BJ (cell line): ENCODE data around the gene RPL29. TPM values are rescaled to one million over a fixed set of nuclear protein-coding genes. Genes with fewer than 3 reads are reported as not detected.

ENCODE experiments used
- CTCF ChIA-PET: fragments of 350-600 bp; formaldehyde crosslinking; extraction: SDS; loops from one replicate; lab custom pipeline; 2021; ENCODE audit warnings: antibody characterized with exemption, inconsistent platforms; lab: Yijun Ruan, JAX
- POLR2A ChIA-PET: fragments of 300-600 bp; sonication (Branson Sonifier 250); formaldehyde crosslinking; extraction: SDS; loops from one replicate; lab custom pipeline; 2021; ENCODE audit warnings: antibody characterized with exemption; lab: Charles Lee
- DNase-seq: peaks from one replicate; pipeline ENCODE4 v3.0.0-alpha.2; 2011; ENCODE audit warnings: low read depth
- H3K27me3 ChIP-seq: 2 replicates; pipeline ENCODE4 v1.6.0; 2011; ENCODE audit warnings: low read length; ENCODE audit not compliant: control insufficient read depth, insufficient read depth
- H3K36me3 ChIP-seq: 2 replicates; pipeline ENCODE4 v1.5.1; 2011; ENCODE audit warnings: low read length; ENCODE audit not compliant: control insufficient read depth, insufficient read depth
- H3K4me3 ChIP-seq: 2 replicates; pipeline ENCODE4 v1.5.1; 2011; ENCODE audit warnings: low read depth, mild to moderate bottlenecking, control low read depth, low read length
- CTCF ChIP-seq: IDR thresholded peaks from 2 replicates; pipeline ENCODE4 v1.5.1; 2011; ENCODE audit warnings: low read depth, mild to moderate bottlenecking, control low read depth, inconsistent platforms, low read length, moderate library complexity; ENCODE audit not compliant: insufficient read depth
- polyA plus RNA-seq: library from polyadenylated mRNA; depleted of rRNA; stranded (reverse); fragments of >200 nt; gene quantifications from 2 replicates; pipeline ENCODE4 v1.2.3, GENCODE V29; 2011

Gene RPL29
- polyA plus RNA-seq, 1 experiment = 2,324 TPM

GRCh38 chr3:51984269-51984647 is 11.4 kb downstream of the RPL29 start:
- Histone ChIP-seq H3K4me3 (no peak overlapping the region), H3K36me3 (peaks cover 3% of the 10 kb centered on the region; the same call in 1 of the 2 replicates), H3K27me3 (no peaks in the 10 kb centered on the region)
- POLR2A ChIA-PET = no interaction called here
- TF ChIP-seq CTCF = no peak
- CTCF ChIA-PET = interaction anchor here (1.2 to 4.5 kb wide), 4 partner anchors 10 to 42 kb away, joined by 4 to 42 read pairs (median 14); partner anchors contain the start of genes ABHD14A, ABHD14B, PARP3 and RRP9
- no peak for DNase-seq

DNA sequence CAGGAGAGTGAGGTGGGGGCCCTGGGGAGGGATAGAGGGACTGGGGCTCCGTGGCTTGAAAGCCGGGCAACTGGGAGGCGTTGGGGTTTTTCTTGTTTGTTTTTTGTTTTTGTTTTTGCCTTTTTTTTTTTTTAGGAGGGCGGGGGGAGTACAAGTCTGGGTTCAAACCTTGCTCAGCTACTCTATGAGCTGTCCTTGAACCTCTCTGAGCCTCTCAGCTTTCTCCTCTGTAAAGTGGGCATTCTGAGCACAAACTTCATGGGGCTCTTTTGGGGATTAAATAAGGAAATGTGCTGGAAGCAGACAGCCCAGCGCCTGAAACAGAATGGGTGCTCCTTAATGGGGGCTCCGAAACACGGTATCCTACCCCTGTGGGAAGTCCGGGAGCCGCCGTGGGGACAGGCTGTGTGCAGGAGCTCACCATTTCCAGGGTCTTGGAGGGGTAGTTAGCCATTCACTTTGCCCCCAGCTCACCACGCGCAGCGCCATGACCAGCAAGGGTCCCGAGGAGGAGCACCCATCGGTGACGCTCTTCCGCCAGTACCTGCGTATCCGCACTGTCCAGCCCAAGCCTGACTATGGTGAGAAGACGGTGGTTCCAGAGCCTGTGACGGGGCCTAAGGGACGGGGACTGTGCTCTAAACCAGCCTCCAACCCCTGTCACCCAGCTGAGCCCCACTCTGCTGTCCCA is 12.0 kb downstream of the RPL29 start:
- ChIA-PET CTCF (interaction anchor here (0.9 to 4.5 kb wide), 8 partner anchors 8 to 41 kb away, joined by 4 to 42 read pairs (median 8); partner anchors contain the start of genes ABHD14A, ABHD14B, PARP3 and RPL29), POLR2A (no interaction called here)
- DNase-seq = no peak
- peaks cover 3% of the 10 kb centered on the region; the same call in 1 of the 2 replicates for H3K36me3 ChIP-seq
- TF ChIP-seq CTCF = no peak
- no peaks in the 10 kb centered on the region for H3K27me3 ChIP-seq
- peak overlapping the region; percentile 54 for H3K4me3 ChIP-seq

DNA sequence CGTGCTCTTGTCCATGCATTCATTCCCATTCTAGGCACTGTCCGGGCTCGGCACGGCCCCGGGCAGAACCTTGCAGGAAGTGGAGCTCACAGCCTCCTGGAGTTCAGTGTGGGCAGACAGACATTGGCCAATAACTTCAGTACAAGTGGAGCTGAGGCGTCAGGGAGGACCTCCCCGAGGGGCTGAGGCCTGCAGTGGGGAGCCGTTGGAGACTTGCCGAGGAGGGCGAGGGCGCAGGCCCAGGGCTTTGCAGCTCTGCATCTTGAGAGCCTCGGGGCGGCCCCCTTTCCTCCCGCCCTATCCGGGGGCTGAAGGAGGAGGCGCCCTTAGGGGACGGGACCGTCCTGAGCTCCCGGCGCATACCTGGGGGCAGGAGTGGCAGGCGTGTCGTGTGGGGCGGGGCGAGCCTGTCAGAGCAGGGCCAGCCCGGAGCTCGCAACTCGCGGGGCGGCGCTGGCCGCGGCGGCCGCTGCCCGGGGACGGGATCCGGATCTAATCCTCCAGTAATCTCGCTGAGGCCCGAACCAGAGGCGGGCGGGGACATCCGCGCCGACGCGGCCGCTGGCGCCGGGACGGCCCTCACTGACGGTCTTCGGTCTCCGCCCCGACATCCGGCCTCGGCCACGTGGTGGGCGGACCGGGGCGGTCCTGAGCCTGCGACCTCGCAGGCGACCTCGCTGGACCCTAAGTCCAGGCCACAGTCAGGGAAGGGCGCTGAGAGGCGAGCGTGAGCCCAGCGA is 12.7 kb downstream of the RPL29 start, which contains the start of gene ACY1:
ACY1 (plus strand) TSS at position 698 of the 740 bp plus-strand sequence. CDS start 530 bp downstream, outside the sequence.
- no peak for TF ChIP-seq CTCF
- Histone ChIP-seq H3K36me3 (peaks cover 3% of the 10 kb centered on the region; the same call in 1 of the 2 replicates), H3K4me3 (peak within 1 kb of the TSS; percentile 54), H3K27me3 (no peaks in the 10 kb centered on the region)
- ChIA-PET POLR2A (interaction anchor here (0.8 kb wide), 1 partner anchor 42 kb away, joined by 3 read pairs; the partner anchor contains the start of gene RRP9), CTCF (interaction anchor here (0.6 to 4.5 kb wide), 10 partner anchors 9 to 429 kb away, joined by 3 to 42 read pairs (median 6); partner anchors contain the start of genes ABHD14A, ABHD14B, PARP3 and RPL29)
- DNase-seq = peak; percentile 45

- POLR2A ChIA-PET = interaction anchor here (0.8 kb wide), 1 partner anchor 41 kb away, joined by 3 read pairs; the partner anchor contains the start of gene RRP9
- Histone ChIP-seq H3K27me3 (no peaks in the 10 kb centered on the region), H3K4me3 (peak overlapping the region; percentile 54), H3K36me3 (peaks cover 3% of the 10 kb centered on the region; the same call in 1 of the 2 replicates)
- TF ChIP-seq CTCF = peak; percentile 59
- CTCF ChIA-PET = interaction anchor here (0.6 to 4.5 kb wide), 10 partner anchors 8 to 430 kb away, joined by 3 to 42 read pairs (median 6); partner anchors contain the start of genes ABHD14A, ABHD14B, PARP3 and RPL29
- no peak for DNase-seq
Observed at GRCh38 chr3:51982352-51982837, 13.3 kb downstream of the RPL29 start.
